PFSK-1 (cell line): Measurements from ENCODE around the gene EPN1.

ENCODE experiments used
- FOXP2 ChIP-seq: optimal IDR thresholded peaks from 2 replicates; pipeline ENCODE3; 2011; ENCODE audit warnings: borderline replicate concordance, control low read depth, inconsistent platforms; ENCODE audit not compliant: insufficient read depth; ENCODE audit errors: extremely low read length, extremely low read depth
- POLR2AphosphoS5 ChIP-seq: IDR thresholded peaks from 2 replicates; pipeline ENCODE4 v1.6.1; 2012; ENCODE audit warnings: low read depth, mild to moderate bottlenecking, control low read depth, low read length, moderate library complexity
- REST ChIP-seq, 2 experiments: IDR thresholded peaks; 2 replicates each; pipeline versions ENCODE4 v1.6.1 to v1.8.0; 2011 to 2012; ENCODE audit warnings: low read depth in 2 of 2, low read length in 2 of 2, control low read depth in 1 of 2, inconsistent platforms in 1 of 2, mild to moderate bottlenecking in 1 of 2, moderate library complexity in 1 of 2; ENCODE audit not compliant: insufficient read depth in 1 of 2
- SIN3A ChIP-seq: IDR thresholded peaks from 2 replicates; pipeline ENCODE4 v1.6.1; 2012; ENCODE audit warnings: mild to moderate bottlenecking, low read length, moderate library complexity, borderline replicate concordance; ENCODE audit not compliant: insufficient read depth
- TAF1 ChIP-seq: IDR thresholded peaks from 2 replicates; pipeline ENCODE4 v1.6.1; 2012; ENCODE audit warnings: low read length, control low read depth, borderline replicate concordance; ENCODE audit not compliant: insufficient read depth

Gene EPN1

DNA sequence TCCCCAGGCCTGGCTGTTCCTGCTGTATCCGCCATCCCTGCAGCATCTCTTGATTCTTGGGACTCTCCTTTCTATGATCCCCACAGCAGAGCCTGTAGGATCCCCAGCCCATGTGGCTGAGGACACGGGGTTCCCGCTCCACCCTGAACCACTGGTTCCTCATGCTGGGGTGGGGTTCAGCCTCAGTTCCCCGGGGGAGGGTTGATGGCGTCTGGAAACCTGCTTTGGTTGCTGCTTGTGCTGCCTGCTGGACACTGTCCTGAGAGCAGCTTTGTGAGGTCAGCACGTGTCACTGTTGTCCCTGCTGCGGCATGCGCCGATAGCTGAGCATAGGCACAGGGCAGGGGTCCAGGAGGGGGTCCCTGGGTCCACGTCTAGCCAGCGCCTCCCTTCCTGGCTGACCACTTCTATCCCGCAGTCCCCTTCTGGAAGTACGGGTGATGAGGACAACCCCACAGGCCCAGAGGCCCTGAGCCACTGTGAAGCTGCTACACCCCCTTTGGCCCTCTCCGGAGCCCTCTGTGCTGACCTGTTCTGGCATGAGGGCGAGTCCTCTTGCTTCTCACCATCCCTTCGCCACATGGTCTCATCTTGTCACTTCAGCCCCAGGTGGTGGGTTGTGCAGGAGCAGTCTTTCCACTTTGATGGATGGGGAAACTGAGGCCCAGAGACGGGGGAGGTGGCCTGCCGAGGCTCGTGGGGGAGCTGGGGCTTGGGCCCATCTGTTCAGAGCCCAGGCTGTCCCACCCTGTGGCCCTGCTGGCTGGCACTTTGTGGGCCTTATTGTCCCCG lies 5.5 kb downstream of the EPN1 start:
- TF ChIP-seq SIN3A (no peak), REST (IDR thresholded peaks at IDR 0.05; ENCODE audit: insufficient read depth in 1 of 2, low read depth in 2 of 2, low read length in 2 of 2) (no peak), TAF1 (no peak), FOXP2 (no peak), POLR2AphosphoS5 (no peak)

DNA sequence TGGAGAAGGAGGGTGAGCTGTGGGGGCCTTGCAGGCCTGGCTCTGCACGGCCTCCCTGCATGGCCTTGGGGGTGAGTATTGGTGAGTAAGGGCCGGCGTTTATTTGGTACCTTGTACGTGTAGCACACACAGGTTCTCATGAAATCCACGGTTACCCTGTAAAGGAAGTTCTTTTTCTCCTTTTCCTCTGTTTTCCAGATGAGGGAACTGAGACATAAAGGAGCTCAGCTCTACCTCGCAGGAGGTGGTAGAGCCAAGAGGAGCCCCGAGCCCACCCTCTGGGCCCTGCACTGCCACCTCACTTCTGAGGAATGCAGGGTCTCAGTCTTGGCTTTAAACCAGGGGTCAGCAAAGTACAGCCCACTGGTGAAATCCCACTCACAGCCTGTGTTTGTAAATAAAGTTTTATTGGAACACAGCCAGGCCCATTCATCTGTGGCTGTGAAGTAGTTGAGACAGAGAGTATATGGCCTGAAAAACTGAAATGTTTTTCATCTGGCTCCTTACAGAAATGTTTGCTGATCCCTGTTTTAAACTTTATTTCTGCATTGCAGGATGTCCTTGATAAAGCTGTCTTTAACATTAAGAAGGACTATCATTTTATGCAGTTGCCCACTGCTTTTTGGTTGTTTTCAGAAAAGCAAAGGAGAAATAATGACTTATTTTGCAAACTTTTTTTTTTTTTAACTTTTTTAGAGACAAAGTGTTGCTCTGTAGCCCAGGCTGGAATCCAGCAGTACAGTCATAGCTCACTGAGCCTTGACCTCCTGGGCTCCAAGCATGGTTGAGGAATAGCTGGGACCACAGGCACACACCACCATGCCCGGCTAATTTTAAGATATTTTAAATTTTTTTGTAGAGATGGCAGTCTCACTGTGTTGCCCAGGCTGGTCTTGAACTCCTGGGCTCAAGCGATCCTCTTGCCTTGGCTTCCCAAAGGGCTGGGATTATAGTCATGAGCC lies 6.4 kb downstream of the EPN1 start:
- TF ChIP-seq FOXP2 (no peak), TAF1 (no peak), POLR2AphosphoS5 (no peak), SIN3A (no peak), REST (IDR thresholded peaks at IDR 0.05; ENCODE audit: insufficient read depth in 1 of 2, low read depth in 2 of 2, low read length in 2 of 2) (no peak)

DNA sequence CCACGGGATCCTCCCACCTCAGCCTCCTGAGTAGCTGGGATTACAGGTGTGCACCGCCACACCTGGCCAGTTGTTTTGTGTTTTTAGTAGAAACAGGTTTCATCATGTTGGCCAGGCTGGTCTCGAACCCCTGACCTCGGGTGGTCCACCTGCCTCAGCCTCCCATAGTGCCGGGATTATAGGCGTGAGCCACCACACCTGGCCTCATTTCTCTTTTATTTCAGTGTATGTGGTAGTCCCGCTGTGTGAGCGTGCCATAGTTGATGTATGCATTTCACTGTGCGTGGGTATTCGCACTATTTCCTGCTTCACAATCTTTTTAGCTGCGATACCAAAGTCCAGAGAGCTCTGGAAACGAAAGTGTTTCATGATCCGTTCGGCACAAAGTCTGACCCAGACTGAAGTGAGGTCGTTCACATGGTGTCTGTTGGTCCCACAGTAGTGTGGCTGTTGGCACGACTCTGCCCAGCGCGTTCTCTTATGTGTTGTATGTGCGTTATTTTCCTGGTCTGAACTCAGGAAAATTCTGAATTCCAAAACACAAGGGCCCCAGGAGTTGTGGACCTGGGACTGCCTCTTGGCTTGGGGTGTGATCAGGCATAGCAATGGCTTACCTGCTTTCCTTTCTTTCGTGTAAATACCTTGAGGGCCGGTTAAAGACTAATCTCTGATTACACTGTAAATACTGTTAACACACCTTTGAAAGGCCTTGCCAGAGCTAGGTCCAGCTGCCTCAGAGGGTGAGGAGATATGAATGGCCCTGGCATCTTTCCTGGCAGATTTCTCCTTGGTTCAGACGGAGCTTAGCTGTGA lies 8.6 kb downstream of the EPN1 start:
- TF ChIP-seq POLR2AphosphoS5 = no peak
- TF ChIP-seq REST (IDR thresholded peaks at IDR 0.05; ENCODE audit: insufficient read depth in 1 of 2, low read depth in 2 of 2, low read length in 2 of 2) = no peak
- no peak for TF ChIP-seq TAF1
- TF ChIP-seq SIN3A = no peak
- TF ChIP-seq FOXP2 = no peak

DNA sequence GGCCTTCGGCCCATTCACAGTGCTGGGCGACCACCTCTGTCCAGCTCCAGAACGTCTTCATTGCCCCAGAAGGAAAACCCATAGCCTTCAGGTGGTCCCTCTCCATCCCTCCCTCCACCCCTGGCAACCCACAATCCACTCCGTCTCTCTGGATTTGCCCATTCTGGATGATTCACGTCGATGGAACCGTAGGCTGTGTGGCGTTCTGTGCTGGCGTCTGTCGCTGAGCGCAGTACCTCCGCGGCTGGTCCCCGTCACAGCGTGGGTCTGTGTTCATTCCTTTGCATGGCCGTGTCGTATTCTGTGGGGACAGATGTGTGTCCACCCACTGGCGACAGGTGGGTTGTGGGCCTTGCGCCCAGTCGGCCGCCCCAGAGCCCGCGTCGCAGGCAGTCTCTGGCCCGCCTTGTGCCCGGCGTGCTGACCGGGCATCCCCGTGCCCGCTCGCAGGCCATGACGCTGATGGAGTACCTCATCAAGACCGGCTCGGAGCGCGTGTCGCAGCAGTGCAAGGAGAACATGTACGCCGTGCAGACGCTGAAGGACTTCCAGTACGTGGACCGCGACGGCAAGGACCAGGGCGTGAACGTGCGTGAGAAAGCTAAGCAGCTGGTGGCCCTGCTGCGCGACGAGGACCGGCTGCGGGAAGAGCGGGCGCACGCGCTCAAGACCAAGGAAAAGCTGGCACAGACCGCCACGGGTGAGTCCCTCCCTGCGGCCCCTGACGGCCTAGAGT lies 10.1 kb downstream of the EPN1 start:
- no peak for TF ChIP-seq SIN3A
- no peak for TF ChIP-seq TAF1
- TF ChIP-seq FOXP2 = no peak
- no peak for TF ChIP-seq REST (IDR thresholded peaks at IDR 0.05; ENCODE audit: insufficient read depth in 1 of 2, low read depth in 2 of 2, low read length in 2 of 2)
